ENCODE results near the gene SPRN. TPM values are rescaled to one million over a fixed set of nuclear protein-coding genes. Genes with fewer than 3 reads are reported as not detected.

SPRN gene
- total RNA-seq, 1 experiment from 2014 or later: 0.59 TPM

GRCh38 chr10:133388973-133389818 lies 35.2 kb downstream of the SPRN start:
- ATAC-seq (no peak), DNase-seq (ENCODE audit: low spot score) (no peak)
- no peaks in the 10 kb centered on the region; the same call in 1 of the 2 replicates for H3K27me3 Mint-ChIP-seq (ENCODE audit: low read depth)
- H3K9me3 Mint-ChIP-seq: no peaks in the 10 kb centered on the region
- peaks cover 3% of the 10 kb centered on the region; the same call in 1 of the 2 replicates for H3K4me1 Mint-ChIP-seq
- no peak overlapping the region for H3K27ac Mint-ChIP-seq
- H3K4me3 Mint-ChIP-seq: no peak overlapping the region
- H3K36me3 Mint-ChIP-seq: no peaks in the 10 kb centered on the region
- TF ChIP-seq SMAD4 (CRISPR knock-in tag; IDR thresholded peaks at IDR 0.05) (no peak), SOX15 (CRISPR knock-in tag; IDR thresholded peaks at IDR 0.05) (no peak), E2F1 (CRISPR knock-in tag; IDR thresholded peaks at IDR 0.05) (no peak), SMAD3 (CRISPR knock-in tag; IDR thresholded peaks at IDR 0.05; ENCODE audit: borderline replicate concordance) (no peak), GABPB1 (CRISPR knock-in tag; IDR thresholded peaks at IDR 0.05) (no peak), ZNF232 (CRISPR knock-in tag; IDR thresholded peaks at IDR 0.05) (no peak), CBFB (CRISPR knock-in tag; IDR thresholded peaks at IDR 0.05; ENCODE audit: low read depth) (no peak)
- CTCF ChIA-PET: interaction anchor here (1.9 kb wide), 1 partner anchor 60 kb away, joined by 5 read pairs; no protein-coding TSS in a partner anchor
- POLR2A ChIA-PET: interaction anchor here (0.6 kb wide), 1 partner anchor 177 kb away, joined by 3 read pairs; no protein-coding TSS in a partner anchor

GRCh38 chr10:133388236-133388972 lies 36.0 kb downstream of the SPRN start:
- Mint-ChIP-seq H3K4me3 (no peak overlapping the region), H3K4me1 (0 out of 2 replicates have a peak, but pooled peaks cover under 1% of the 10 kb centered on the region), H3K9me3 (no peaks in the 10 kb centered on the region), H3K27me3 (ENCODE audit: low read depth) (no peaks in the 10 kb centered on the region; the same call in 1 of the 2 replicates), H3K27ac (no peak overlapping the region), H3K36me3 (no peaks in the 10 kb centered on the region)
- CTCF ChIA-PET: interaction anchor here (0.6 to 1.9 kb wide), 3 partner anchors 59 to 131 kb away, joined by 3 to 5 read pairs (median 4); no protein-coding TSS in a partner anchor
- POLR2A ChIA-PET: interaction anchor here (0.6 kb wide), 1 partner anchor 178 kb away, joined by 3 read pairs; no protein-coding TSS in a partner anchor
- ATAC-seq (no peak), DNase-seq (ENCODE audit: low spot score) (no peak)
- no peak for TF ChIP-seq RELA (CRISPR knock-in tag; IDR thresholded peaks at IDR 0.05; ENCODE audit: borderline replicate concordance)
- TF ChIP-seq CTCF (IDR thresholded peaks at IDR 0.05): no peak
- TF ChIP-seq FOXK1 (CRISPR knock-in tag; IDR thresholded peaks at IDR 0.05): no peak
- TF ChIP-seq ZNF512 (CRISPR knock-in tag; IDR thresholded peaks at IDR 0.05; ENCODE audit: borderline replicate concordance): no peak
- TF ChIP-seq ERG (CRISPR knock-in tag; IDR thresholded peaks at IDR 0.05): no peak
- no peak for TF ChIP-seq ATF3 (CRISPR knock-in tag; conservative IDR thresholded peaks at IDR 0.05)
- no peak for TF ChIP-seq CBFB (CRISPR knock-in tag; IDR thresholded peaks at IDR 0.05; ENCODE audit: low read depth)
- no peak for TF ChIP-seq FOXP1 (CRISPR knock-in tag; IDR thresholded peaks at IDR 0.05; ENCODE audit: borderline replicate concordance)
- TF ChIP-seq ARID4B (CRISPR knock-in tag; IDR thresholded peaks at IDR 0.05; ENCODE audit: borderline replicate concordance): no peak
- TF ChIP-seq CREB1 (CRISPR knock-in tag; IDR thresholded peaks at IDR 0.05): no peak
- TF ChIP-seq NFE2L1 (CRISPR knock-in tag; IDR thresholded peaks at IDR 0.05): no peak
- TF ChIP-seq JUN (CRISPR knock-in tag; IDR thresholded peaks at IDR 0.05): no peak
- no peak for TF ChIP-seq GABPB1 (CRISPR knock-in tag; IDR thresholded peaks at IDR 0.05)
- TF ChIP-seq RORB (CRISPR knock-in tag; IDR thresholded peaks at IDR 0.05): no peak
- TF ChIP-seq MXD4 (CRISPR knock-in tag; IDR thresholded peaks at IDR 0.05; ENCODE audit: borderline replicate concordance): no peak

All from WTC11 (cell line).